Measurements from ENCODE around the gene KLF1.

DNA sequence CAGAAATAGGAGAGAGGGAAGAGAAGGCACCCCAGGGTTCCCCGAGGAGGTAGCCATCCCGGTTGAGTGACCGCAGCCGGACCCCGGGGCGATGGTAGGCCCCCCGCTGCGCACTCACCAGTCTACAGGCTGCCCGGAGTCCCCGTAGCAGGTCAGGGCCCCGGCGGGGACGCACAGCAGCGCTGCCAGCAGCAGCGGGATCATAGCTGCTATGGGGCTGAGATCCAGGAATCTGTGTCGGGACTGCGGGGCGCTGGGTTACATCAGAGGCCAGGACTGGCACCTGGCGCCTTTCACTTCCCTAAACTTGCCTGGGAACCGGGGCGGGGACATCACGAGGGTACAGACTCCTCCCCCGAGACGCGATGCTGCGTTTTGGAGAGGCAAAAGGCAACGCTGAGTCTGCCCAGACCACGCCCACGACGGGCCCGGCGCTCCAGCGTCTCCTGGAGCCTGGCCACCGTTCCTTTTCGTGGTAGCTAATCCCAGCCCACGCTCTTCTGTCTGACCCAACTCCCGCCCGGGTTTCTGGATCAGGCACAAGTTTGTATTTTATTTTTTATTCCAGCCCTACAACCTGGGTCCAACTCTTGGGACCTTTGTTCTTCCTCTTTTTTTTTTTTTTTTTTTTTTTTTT, 5.7 kb downstream of the KLF1 start, which contains the start of gene DNASE2:
- no peak for TF ChIP-seq ZNF274 (IDR thresholded peaks at IDR 0.05; ENCODE audit: low read depth, low read length)
- no peak for TF ChIP-seq YY1 (IDR thresholded peaks at IDR 0.05; ENCODE audit: insufficient read depth, insufficient read length)
